KOPT-K1 (cell line): ENCODE data around the gene FOCAD.
"Not testable (repeated sequence)": the region's sequence is repeated elsewhere in the genome, so short reads cannot be mapped to it uniquely, and the experiment has no call there.

ENCODE experiments used
- H3K27ac ChIP-seq: fragments of 200-600 bp; sonication (generic); 2 replicates; pipeline ENCODE4 v1.5.1; 2016; ENCODE audit warnings: antibody characterized with exemption, mild to moderate bottlenecking, low read depth, low read length; ENCODE audit not compliant: poor library complexity, severe bottlenecking
- H3K36me3 ChIP-seq: fragments of 200-600 bp; sonication (generic); 2 replicates; pipeline ENCODE4 v1.5.1; 2017; ENCODE audit warnings: antibody characterized with exemption, mild to moderate bottlenecking, low read length, moderate library complexity; ENCODE audit not compliant: insufficient read depth
- H3K9me3 ChIP-seq: fragments of 200-600 bp; sonication (generic); 2 replicates; pipeline ENCODE4 v1.5.1; 2017; ENCODE audit warnings: antibody characterized with exemption, low read length, mild to moderate bottlenecking; ENCODE audit not compliant: insufficient read depth, poor library complexity, severe bottlenecking

FOCAD gene, protein sequence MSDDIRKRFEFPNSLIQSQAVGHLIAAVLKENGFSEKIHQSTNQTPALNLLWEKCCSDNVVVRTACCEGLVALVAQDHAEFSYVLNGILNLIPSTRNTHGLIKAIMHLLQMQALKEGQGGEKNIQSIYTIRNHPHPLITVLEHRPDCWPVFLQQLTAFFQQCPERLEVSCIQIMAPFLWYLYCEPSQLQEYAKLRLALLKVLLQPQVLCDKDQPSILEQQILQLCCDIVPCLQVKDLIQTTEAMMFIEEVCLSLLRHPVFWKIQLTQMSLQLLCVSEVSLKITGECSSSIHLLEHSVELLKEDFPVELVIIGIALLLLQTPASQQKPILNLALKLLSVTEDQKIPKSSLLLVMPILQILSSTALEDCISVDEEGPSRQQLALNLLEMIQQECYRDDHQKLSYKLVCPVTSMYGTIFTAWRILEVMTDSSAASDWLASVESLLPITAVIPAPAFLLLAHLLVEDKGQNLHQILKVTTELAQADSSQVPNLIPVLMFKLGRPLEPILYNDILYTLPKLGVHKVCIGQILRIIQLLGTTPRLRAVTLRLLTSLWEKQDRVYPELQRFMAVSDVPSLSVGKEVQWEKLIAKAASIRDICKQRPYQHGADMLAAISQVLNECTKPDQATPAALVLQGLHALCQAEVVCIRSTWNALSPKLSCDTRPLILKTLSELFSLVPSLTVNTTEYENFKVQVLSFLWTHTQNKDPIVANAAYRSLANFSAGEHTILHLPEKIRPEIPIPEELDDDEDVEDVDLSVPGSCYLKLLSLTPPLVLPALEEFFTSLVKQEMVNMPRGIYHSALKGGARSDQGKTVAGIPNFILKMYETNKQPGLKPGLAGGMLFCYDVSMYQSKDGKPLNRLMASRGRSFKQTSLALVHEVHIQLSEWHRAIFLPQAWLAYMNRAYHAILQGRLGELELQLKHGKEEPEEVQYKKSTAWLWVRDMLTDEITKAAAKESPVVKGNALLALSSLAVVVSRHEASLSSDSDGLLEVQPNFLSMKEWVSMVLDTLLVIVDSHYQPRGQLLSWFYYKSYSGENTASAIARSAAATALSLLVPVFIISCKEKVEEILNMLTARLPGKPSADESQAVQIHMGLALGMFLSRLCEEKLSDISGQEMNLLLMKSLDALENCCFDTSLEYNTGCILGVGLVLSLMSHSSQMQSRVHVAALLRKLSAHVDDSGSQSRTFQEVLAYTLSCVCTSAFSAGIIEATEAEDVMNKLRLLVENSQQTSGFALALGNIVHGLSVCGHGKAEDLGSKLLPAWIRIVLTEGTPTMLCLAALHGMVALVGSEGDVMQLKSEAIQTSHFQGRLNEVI (N-terminal part only)

GRCh38 chr9:20684035-20684874 lies at the start of gene FOCAD:
Gene FOCAD (plus strand): TSS chr9:20684259. CDS start chr9:20715354, 31,095 bp downstream.
- H3K9me3 ChIP-seq: no peaks in the 10 kb centered on the region
- no peaks in the 10 kb centered on the region for H3K36me3 ChIP-seq
- peak within 1 kb of the TSS; percentile 82 for H3K27ac ChIP-seq

GRCh38 chr9:20634895-20635294 lies 49.2 kb upstream of the FOCAD start:
- Histone ChIP-seq H3K27ac (no peak overlapping the region), H3K9me3 (no peaks in the 10 kb centered on the region), H3K36me3 (no peaks in the 10 kb centered on the region)

- H3K36me3 ChIP-seq: no peaks in the 10 kb centered on the region
- no peaks in the 10 kb centered on the region for H3K9me3 ChIP-seq
- H3K27ac ChIP-seq: no peak overlapping the region
Observed at GRCh38 chr9:20636888-20637440, 47.1 kb upstream of the FOCAD start.

GRCh38 chr9:20640331-20641187 lies 43.5 kb upstream of the FOCAD start:
- H3K9me3 ChIP-seq: no peaks in the 10 kb centered on the region
- peak overlapping the region; percentile 77 for H3K27ac ChIP-seq
- no peaks in the 10 kb centered on the region for H3K36me3 ChIP-seq

DNA sequence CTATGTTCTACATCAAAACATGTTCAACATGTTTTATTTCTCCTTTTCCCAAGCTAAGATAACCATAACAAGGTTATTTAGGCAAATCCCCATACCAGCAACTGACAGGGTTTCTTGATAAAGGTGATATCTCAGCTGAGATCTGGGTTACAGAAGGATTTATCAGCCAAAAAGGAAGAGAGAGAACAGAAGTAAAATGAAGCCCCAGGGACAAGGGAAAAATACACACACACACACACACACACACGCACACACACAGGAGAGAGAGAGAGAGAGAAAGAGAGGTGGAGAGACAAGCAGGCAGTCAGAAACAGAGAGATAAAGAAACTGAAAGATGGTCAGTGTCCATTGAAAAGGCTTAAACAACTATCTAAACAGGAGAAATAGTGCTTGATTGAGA lies 42.0 kb upstream of the FOCAD start:
- H3K27ac ChIP-seq: peak overlapping the region; percentile 77
- no peaks in the 10 kb centered on the region for H3K9me3 ChIP-seq
- no peaks in the 10 kb centered on the region for H3K36me3 ChIP-seq

DNA sequence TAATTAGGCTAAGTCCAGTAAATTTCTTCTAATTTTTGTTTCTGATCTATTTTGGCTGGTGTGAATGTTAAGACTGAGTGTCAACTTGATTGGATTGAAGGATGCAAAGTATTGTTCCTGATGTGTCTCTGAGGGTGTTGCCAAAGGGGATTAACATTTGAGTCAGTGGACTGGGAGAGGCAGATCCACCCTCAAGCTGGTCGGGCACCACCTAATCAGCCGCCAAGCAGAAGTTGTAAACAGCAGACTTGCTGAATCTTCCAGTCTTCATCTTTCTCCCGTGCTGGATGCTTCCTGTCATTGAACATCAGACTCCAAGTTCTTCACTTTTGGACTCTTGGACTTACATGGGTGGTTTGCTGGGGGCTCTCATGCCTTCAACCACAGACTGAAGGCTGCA lies 40.4 kb upstream of the FOCAD start:
- Histone ChIP-seq H3K27ac (no peak overlapping the region), H3K36me3 (no peaks in the 10 kb centered on the region), H3K9me3 (no peaks in the 10 kb centered on the region)

- Histone ChIP-seq H3K27ac (no peak overlapping the region), H3K9me3 (no peaks in the 10 kb centered on the region), H3K36me3 (no peaks in the 10 kb centered on the region)
Observed at GRCh38 chr9:20646656-20647055, 37.4 kb upstream of the FOCAD start.

GRCh38 chr9:20649381-20649780 lies 34.7 kb upstream of the FOCAD start:
- no peak overlapping the region for H3K27ac ChIP-seq
- H3K9me3 ChIP-seq: no peaks in the 10 kb centered on the region
- no peaks in the 10 kb centered on the region for H3K36me3 ChIP-seq

DNA sequence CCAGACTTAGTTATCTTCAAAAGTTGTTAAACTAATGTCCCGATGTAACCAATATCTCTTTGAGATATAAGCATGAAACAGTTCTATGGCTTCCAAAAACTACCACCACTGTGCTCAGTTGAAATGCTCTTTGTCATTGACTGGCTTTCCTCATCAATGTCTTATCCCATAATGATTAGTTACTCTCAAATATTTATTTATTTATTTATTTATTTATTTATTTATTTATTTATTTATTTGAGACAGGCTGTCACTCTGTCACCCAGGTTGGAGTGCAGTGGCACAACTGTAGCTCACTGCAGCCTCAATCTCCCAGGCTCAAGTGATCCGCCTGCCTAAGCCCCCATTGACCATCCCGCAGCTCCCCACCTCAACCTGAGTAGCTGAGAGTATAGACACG lies 33.7 kb upstream of the FOCAD start:
- Histone ChIP-seq H3K27ac (no peak overlapping the region), H3K36me3 (no peaks in the 10 kb centered on the region), H3K9me3 (no peaks in the 10 kb centered on the region)

DNA sequence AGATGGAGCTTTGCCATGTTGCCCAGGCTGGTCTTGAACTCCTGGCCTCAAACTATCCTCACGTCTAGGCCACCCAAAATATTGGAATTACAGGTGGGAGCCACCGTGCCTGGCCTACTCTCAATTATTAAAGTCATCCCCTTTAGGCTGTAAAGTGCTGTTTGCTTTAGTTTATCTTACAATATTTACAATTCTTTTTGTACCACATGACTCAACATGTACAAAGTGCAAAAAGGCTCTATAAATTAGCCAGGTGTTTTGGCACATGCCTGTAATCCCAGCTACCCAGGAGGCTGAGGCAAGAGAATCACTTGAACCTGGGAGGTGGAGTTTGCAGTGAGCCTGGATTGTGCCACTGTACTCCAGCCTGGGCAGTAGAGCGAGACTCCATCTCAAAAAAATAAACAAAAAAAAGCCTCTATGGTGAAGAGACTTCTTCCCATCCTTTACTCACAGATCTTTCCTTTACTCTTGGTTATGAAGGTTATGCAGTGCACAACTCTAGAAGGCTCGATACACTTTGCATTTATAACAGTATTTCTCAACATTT lies 33.2 kb upstream of the FOCAD start:
- Histone ChIP-seq H3K27ac (no peak overlapping the region), H3K36me3 (no peaks in the 10 kb centered on the region), H3K9me3 (no peaks in the 10 kb centered on the region)

DNA sequence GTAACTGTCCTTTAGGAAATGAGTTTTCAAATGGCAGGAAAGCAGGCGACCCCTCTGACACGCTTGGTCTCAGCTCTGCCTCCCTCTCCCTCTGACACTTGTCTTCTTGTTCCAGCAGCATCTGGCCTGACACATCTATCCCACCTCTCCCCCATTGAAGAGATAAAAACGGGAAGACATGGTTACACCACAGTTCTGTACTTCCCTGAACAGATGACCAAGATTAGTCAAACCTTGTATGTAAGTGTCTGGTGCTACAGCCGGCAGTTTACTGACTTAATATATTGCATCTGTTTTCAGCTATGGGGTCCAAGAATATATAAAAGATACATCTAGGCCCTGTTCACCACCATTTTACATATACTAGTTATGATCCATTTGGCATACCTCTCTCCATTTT lies 32.1 kb upstream of the FOCAD start:
- no peaks in the 10 kb centered on the region for H3K9me3 ChIP-seq
- H3K36me3 ChIP-seq: no peaks in the 10 kb centered on the region
- no peak overlapping the region for H3K27ac ChIP-seq

- H3K9me3 ChIP-seq, H3K27ac ChIP-seq, H3K36me3 ChIP-seq: not testable (repeated sequence)
Observed at GRCh38 chr9:20658246-20658667, 25.8 kb upstream of the FOCAD start.
